HTR-8/SVneo (cell line): ENCODE data around the gene SLC29A3.
A peak's percentile ranks its signal among the peaks of the same experiment; 100 is the strongest.

Source experiments
- DNase-seq: peaks from one replicate; pipeline ENCODE4 v3.0.0; 2011; ENCODE audit warnings: low spot score, mixed read lengths; ENCODE audit not compliant: insufficient read length
- FAIRE-seq: peaks from 2 replicates; lab custom pipeline; 2011; peaks lifted over from hg19 to GRCh38; lab: Jason Lieb, UNC

SLC29A3 gene

DNA sequence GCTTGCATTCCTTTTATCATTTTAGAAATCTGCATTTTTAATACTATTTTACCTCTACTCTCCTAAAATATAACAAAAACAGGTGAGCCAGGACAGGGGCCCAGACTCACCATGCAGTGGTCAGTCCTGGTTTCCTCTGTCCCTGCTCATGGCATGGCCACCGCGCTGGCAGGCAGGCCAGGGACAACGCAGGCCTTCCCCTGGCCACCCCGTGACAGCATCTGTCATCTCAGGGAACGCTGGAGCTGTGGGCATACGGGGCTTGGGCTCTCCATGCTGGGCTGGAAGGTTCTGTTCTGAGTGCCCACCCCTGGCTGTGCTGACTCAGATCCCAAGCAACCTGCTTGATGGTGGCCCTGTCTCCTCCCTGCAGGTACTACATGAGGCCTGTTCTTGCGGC, 42.5 kb downstream of the SLC29A3 start:
- no peak for FAIRE-seq
- DNase-seq: no peak

DNA sequence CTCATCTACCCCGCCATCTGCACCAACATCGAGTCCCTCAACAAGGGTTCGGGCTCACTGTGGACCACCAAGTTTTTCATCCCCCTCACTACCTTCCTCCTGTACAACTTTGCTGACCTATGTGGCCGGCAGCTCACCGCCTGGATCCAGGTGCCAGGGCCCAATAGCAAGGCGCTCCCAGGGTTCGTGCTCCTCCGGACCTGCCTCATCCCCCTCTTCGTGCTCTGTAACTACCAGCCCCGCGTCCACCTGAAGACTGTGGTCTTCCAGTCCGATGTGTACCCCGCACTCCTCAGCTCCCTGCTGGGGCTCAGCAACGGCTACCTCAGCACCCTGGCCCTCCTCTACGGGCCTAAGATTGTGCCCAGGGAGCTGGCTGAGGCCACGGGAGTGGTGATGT, 43.1 kb downstream of the SLC29A3 start:
- no peak for DNase-seq
- no peak for FAIRE-seq

DNA sequence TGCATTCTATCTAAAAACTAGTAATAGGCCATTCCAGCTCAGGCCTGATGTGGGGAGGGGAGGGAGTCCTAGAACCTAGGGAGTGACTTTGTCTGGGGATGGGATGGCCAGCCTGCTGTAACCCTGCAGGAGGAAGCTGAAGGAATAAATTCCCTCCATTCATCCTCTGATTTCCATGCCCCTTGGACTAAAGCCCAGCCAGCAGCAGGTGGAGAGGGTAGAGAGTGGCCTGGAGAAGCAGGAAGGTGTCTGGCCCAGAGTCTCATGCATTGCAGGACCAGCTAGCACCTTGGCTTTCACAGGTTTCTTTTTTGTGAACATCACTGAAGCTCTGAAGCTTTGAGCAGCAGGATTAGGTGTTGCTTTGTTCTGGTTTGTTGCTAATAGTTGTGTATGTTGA, 44.9 kb downstream of the SLC29A3 start:
- FAIRE-seq (no peak), DNase-seq (no peak)

DNA sequence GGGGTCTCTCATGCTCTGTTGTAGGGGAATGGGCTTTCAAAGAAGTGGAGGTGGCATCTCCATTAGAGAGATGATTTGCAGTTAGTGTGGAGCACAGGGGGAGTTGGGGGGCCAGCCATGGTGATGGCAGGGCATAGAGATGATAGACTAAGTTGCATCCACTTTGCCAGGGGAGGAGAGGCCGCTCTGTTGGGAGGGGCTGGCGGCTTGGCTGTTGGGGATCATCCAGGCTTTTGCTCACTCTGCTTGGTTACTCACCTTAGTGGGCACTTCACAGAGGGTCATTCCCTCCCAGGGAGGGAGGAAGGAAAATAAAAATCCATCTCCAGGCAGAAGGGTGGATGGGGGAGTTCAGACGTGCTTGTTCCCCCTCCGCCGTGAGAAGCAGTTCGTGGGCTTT, 46.3 kb downstream of the SLC29A3 start:
- DNase-seq (no peak), FAIRE-seq (no peak)

DNA sequence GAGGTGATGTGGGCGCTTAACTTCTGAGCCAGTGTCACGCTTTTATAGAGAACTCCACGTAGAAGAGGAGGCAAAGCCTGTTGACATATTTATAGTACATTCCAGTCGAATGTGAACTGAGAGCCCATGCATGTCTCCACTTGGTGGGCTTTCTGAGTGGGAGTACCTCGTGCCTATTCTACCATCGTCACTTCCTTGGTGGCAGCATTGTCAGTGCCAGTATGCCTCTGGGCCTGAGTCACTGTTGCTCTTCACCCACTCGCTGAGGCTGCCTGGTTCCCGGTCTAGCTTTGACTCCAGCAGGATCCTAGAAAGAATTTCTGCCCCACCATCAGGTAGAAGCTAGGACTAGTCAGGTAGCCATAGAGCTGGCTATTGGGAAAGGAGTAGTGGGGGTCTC, 47.6 kb downstream of the SLC29A3 start:
- DNase-seq (no peak), FAIRE-seq (no peak)

DNA sequence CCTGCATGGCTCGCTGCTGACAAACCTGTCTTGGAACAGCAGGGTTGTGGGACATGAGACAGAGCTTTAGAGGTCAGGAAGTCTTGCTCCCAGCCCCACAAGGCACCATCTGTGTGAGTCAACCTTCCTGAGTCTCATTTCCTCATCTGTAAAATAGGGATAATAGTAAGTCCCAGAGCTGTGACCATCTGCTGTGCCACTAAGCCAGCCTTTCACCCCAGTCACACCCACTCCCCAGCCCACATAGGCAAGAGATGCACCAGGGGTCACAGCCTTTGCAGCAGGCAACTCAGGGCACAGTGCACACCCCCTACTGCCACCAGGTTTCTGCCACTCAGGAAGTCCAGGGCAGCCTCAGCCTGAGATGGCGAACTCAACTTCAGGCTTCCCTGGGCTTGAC, 48.2 kb downstream of the SLC29A3 start:
- DNase-seq: no peak
- FAIRE-seq: no peak

DNA sequence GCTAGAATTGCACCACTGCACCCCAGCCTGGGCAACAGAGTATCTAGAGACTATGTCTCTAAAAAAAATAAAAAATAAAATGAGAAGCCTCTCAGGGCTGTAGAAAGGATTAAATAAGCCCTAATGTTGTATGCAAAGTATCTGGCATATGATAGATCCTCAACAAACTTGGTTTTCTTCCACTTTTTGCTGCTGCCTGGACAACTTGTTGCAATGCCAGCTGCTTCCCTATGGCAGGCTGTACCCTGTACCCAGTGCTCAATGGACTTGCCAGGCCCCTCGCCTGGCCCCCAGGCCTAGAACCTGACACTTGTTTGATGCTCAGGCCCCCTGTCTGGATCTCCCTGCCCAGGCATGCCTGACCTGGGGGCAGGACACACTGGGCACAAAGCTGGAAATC, 49.1 kb downstream of the SLC29A3 start:
- DNase-seq (no peak), FAIRE-seq (no peak)

DNA sequence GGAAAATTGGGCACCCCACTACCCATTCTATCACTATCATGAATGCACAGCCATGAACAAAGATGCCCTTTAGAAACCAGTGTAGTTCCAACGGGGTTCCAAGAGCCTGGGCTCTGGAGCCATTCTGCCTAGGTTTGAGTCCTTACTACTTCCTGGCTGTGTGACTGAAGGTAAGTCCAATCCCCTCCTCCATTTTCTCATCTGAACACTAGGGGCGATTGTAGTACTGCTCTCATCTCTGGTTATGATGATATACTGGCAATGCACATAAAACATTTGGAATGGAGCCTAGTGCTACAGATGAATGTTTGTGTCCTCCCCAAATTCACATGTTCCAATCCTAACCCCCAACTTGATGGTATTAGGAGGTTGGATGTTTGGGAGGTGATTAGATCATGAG, 49.6 kb downstream of the SLC29A3 start:
- FAIRE-seq (no peak), DNase-seq (peak; percentile 17)

DNA sequence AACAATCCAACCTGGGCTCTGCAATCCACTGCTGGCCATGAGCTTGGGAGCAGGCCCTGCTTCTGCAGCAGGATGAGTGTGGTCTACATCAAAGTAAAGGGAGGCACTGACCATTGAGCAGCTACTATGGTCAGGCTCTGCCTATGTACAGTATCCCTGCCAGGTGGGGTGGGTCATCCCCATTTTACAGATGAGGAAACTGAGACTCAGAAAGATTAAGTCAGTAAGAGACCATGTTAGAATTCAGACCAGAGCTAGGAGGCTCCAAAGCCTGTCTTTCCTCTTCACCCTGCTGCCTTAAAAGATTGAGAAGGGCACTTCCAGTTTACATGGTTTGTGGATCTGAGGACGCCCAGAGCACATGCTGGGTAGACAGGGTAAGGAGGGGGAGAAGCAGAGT, 50.5 kb downstream of the SLC29A3 start:
- no peak for FAIRE-seq
- no peak for DNase-seq

DNA sequence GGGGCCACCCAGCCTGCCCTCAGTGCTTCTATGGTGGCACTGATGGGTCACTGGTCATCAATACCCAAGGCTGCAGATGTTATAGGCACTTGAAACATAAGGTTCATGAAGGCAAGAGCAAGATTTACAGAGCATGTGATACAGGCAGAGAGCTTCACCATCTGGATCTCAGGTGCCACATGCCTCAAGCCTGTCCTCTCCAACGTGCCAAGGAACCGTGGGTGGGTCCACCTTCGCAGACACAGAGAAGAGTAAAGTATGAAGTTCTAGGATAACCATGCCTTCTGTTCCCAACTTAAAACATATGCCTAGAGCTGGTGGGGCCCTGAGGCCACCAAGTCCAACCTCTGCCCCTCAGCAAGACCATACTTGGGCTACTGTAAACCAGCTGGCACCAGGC, 51.0 kb downstream of the SLC29A3 start:
- FAIRE-seq (no peak), DNase-seq (no peak)

DNA sequence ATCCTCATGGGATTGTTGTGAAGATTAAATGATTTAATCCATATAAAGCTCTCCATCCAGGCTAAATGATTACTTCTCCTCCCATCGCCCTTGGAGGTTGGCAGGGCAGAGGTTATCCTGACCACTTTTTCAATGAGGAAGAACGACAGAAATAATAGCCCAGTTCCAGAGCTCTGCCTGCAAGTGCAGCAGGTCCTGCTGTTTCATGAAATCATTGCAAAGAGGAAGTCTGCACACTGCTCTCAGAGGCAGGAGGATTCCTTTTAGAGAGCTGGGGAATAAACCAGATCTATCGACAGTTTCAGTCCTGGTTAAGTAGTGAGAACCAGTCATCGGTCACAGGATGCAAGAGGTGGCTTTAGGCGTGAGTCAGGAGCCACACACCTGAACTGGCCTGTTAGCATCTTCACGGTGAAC, 52.7 kb downstream of the SLC29A3 start:
- FAIRE-seq (no peak), DNase-seq (no peak)

DNA sequence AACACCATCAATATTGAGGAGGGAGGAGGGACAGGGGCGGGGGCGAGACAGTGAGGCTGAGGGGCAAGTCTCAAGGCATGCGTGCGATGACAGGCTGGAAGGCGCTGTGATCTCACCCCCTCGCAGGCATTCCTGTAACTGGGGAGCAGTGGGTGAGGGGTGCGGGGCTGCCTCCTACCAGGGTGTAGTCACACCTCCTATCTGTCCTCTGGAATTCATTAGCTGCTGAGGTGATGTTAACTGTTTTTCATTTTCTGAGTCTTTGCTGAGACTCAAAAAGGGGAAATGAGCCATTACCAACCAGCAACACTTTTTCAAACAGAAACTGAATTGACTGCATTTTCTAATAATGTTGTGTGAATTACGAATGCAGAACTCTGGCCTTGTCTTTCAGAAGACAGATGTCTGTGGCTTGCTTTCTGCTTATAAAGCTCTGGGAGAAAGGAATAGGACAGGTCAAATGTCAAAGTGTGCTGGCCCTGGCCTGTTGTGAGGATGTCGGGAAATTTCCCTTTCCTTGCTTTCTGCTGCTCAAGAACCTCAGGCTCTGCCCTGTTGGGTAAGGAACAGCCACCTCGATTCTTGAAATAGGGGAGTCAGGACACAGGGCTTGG, 53.9 kb downstream of the SLC29A3 start:
- FAIRE-seq (no peak), DNase-seq (no peak)

DNA sequence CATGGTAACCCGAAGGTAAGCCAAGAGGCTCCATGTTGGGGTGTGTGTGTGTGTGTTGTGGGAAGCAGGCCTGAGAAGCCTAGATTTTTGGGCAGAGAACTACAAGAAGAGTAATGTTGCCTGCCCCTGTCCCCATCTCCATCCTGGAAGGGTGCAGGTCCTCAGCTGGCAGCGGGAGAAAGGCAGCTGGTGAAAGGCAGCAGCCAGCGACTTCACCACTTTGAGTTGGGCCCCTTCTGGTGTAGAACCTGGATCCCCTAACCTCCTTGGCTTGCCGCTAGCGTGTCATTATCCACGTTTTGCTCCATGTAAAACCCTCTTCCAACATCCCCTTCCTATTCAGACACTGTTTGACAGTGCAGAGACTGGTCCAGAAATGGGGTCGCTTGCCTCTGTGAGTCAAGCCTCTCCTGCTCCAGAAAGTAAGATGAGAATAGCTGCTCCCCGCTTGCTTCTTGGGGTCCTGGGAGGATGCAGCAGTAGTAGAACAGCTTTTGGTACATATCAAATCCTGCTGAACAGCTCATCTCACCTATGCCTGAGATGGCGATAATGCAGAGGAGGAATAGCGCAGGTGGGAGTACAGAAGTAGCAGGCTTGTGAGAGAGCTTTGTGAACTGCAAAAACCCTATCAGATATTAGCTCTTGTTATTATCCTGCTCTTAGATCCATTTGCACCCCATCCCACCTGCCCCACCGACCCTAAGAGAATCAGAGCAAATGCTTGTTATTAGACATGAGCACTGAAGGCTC, 55.6 kb downstream of the SLC29A3 start:
- FAIRE-seq (no peak), DNase-seq (no peak)

DNA sequence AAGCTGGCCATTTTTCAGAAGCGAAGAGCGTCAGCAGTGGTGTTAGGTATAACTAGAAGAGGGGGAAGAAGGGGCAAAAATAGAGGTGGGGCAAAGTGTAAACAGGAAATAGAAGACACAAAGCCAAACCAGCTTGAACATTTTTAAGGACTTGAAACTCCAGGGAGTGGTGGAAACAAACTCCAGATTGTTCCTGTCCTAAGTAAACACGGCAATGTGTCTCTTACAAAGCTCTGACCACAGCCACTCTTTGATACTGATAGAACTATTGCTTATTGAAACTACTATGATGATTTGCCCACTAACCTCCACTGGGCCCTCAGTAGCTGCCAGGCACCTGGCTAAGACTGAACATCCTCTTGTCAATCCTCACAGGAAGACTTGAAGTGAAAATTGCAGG, 56.9 kb downstream of the SLC29A3 start:
- DNase-seq (no peak), FAIRE-seq (no peak)

DNA sequence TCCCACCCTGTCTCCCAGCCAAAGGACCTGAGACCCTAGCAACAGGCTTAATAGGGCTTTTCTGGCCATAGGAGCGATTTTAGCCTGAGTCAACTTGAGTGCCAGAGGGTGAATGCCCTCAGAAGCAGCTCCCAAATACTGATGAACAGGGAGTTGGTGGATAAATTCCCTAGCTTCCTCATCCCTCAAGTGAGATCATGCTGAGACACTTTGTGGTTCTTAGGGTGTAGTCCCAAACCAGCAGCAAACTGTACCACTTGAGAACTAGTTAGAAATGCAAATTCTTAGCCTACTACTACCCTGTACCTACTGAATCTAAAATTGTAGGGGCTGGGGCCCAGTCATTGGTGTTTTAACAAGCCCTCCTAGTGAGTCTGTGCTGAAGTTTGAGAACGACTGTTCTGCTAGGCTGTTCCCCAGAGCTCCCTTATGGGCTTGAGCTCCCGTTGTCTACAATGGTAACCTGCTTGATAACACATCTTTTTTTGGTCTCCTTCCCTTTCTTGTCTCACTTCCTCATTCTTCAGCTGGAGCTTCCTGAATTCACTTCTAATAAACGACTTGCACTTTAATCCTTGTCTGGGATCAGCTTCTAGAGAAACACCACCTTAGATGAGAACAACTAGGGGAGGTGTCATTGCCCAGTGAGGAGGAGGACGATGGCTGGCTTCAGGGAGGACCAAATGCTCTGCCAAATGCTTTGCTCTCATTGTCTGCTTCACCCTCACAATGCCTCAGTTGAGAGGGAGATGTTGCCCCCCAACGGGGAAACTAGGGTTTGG, 59.5 kb downstream of the SLC29A3 start:
- no peak for FAIRE-seq
- DNase-seq: no peak

DNA sequence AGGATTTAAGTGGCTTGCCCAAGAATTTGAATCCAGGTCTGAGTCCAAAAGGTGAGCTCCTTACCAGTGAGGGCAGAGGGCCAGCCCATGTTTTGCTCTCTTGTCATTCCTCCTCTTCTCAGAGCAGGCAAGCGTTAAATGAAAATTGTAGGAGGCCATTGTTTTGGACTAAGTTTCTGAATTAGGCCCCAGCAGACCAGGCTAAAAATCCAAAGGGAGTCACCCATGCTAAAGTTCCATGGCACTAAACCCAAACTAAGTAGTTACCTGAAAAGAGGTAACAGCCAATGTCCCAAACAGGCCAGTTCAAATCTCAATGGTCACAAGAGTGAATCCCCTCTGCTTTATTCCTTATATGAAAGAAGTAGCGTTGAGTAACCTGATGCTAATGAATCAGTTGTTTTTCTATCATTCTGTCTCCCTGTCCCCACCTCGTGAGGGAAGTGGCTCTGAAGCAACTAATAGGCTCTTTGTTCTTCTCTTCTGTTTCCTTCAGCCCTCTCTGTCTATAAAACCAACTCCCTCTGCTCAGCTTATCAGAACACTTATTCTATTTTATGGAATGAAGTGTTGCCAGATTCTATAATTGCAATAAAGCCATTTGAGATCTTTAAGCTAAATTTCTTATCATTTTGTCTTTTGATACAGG, 60.2 kb downstream of the SLC29A3 start:
- no peak for FAIRE-seq
- no peak for DNase-seq

DNA sequence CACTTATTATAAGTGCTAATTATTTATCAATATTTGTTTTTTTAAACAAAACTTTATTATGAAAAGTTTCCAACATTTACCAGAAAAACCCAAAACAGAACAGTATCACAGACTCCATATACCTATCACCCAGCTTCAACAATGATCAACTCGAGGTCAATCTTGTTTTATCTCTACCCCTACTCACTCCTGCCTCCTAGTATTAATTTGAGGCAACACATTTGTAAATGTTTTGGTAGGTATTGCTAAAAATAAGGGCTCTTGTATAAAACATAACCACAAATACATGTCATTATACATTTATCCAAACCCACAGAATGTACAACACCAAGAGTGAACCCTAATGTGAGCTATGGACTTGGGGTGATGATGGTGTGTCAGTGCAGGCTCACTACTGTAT, 61.8 kb downstream of the SLC29A3 start:
- DNase-seq (no peak), FAIRE-seq (no peak)

DNA sequence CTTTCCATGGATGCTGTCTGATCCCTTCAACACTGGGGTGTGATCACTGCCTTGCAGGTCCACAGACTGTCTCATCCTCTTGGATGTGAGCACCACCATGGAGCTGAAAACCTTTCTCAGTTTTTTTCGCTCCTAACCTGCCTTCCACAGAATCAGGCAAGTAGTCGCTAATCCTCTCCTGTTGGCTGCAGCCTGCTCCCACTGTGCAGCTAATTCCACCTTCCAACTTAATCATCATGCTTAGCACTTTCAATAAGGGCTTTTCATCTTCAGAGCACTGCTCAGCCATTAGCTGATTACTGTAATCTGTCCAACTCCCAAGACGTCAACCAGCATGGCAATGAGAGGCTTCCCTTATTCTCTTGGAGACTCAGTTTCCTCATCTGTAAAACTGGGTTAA, 62.6 kb downstream of the SLC29A3 start:
- DNase-seq: no peak
- FAIRE-seq: no peak

DNA sequence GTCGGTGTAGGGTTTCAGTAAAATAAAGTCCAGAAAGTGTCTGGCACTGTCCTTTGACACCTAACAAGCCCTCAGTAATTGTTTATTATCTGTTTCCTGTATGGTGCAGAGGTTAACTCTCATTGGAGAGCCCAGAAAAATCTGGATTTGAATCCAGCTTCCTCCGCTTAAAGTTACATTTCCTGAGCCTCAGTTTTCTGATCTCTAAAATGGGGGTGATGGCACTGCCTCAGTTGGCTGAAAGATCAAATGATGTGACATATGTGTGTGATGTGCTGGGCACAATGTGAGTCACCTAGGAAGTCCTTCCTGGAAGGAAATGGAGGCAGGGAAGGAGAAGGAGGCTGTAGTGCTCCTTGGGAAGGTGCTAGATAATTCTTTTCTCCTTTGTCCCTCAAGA, 63.0 kb downstream of the SLC29A3 start:
- FAIRE-seq (no peak), DNase-seq (no peak)

DNA sequence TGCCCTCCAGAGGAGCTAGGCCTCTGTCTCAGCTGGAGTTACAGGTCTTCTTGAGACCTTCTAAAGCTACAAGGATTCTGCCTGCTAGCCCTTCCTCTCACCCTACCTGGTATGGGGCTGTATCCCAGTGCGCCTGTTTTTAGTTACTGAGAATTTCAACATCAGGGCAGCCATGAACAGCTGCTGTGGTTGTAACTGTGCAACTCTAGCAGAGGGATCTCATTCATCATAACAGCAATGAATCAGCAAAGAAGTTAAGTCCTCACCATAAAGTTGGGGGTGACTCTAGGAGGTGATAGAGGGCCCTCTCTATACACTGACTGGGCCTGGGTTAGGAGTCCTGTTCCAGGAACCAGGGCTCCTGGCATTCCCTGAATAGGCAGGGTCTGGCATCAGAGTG, 63.7 kb downstream of the SLC29A3 start:
- no peak for FAIRE-seq
- DNase-seq: no peak
